ENCODE measurements around the gene CIART.
A peak's percentile ranks its signal among the peaks of the same experiment; 100 is the strongest.
"Not testable (repeated sequence)": the region's sequence is repeated elsewhere in the genome, so short reads cannot be mapped to it uniquely, and the experiment has no call there.

CIART gene, protein sequence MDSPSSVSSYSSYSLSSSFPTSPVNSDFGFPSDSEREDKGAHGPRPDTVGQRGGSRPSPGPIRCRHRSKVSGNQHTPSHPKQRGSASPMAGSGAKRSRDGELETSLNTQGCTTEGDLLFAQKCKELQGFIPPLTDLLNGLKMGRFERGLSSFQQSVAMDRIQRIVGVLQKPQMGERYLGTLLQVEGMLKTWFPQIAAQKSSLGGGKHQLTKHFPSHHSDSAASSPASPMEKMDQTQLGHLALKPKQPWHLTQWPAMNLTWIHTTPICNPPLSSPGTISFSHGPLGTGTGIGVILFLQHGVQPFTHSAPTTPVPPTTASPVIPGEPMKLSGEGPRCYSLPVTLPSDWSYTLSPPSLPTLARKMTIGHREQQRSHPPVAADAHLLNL
- total RNA-seq, result 1.7 to 2.9 reads per million in 2 experiments

DNA sequence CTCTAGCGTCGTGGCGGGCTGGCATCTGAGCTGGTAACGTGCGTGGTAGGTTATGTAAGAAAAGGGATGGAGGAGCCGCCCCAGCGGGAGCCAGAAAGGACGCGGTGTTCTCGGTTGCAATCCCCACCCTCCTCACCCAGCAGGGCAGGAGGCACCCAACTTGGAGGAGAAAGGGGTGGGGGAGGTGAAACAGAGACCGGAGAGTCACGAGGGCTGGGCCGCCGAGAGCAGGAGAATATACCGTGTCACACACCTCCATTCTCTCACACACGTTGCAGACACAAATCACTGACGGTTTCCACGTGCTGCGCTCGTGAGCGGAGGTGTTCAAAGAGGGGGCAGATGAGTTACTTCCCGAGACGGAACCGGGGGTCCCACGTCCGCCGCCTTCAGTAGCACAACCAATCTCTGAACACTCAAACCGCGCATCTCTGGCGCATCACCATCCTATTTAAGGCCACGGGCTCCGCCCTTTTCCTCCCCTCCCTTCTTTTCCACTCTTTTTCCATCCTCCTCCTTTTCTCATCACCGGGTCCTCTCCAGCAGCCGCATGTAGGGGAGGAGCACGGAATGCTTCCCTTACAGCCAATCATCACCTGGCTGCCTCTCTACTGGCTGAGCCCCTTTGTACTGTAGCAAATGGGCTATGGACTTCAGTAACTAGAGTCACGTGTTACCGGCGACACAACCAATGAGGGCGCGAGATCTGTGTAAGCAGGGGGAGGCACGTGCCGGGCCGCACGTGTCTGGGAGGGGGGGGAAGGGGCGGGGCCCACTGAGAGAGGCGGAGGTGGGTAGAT lies at the start of gene CIART:
Gene CIART (plus strand): TSS at position 797 of the 800 bp plus-strand sequence. CDS start 714 bp downstream, outside the sequence.
- DNase-seq (ENCODE audit: low read depth), result peak; percentile 69

DNA sequence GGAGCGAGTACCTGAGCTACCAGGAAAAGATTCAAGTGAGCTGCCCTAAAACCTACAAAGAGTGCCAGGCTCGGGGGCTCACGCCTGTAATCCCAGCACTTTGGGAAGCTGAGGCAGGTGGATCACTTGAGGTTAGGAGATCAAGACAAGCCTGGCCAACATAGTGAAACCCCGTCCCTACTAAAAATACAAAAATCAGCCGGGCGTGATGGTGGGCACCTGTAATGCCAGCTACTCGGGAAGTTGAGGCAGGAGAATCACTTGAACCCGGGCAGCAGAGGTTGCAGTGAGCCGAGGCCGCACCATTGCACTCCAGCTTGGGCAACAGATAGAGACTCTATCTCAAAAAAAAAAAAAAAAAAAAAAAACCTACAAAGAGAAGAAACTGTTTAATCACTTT lies 49.4 kb upstream of the CIART start:
- not testable (repeated sequence) for DNase-seq (ENCODE audit: low read depth)

DNA sequence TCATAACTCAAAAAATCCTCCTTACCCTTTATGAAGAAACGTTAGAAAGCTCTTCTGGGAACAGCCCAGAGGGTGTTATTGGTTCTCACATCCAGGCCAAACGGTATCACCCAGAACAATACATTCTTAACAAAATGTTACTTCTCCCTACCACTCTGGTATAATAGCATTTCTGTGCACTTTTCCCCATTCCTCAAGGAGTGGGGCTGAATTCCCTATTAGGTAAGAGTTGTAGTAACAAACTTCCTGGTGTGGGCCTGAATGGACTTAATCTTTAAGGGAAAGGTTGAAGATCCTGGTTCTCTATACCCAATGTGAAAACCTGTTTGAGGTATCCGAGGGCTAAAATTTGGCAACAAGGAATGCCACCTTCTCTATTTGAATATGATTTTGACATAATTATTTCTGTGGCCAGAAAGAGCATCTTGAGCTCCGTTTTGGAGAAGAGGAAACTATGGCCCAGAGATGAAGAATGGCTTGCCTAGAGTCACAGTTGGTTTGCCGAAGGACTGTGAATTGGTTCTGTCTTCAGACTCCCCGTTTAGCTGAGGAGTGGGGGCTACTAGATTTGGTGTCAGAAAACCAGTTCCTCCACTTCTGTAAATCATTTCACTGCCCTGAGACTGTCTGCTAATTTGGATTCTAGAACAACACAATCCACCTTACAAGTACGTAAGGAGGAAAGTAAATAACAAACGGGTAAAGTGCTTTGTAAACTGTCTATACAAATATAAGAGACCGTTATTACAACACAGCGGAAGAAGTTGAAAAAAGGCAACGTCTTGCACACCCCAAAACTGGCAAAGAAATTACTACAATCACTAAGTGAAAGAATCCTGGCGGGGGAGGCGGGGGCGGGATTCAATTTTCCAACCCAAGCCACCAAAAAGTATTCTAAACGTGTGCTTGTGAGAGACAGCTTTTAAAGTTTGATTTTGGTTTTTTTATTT lies 48.7 kb upstream of the CIART start:
- DNase-seq (ENCODE audit: low read depth), result no peak

DNA sequence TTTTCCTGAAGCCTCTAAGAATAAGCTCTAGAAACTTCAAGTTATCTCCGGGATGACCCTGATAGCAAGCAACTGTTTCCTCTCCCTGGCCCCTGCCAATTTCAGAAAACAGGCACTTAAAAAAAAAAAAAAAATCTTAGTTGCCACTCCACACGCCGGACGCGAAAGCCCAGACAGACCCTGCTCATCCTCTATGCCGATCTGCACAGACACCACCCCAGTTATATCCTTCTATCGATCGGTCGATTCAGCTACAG lies 48.1 kb upstream of the CIART start:
- DNase-seq (ENCODE audit: low read depth), result no peak

DNA sequence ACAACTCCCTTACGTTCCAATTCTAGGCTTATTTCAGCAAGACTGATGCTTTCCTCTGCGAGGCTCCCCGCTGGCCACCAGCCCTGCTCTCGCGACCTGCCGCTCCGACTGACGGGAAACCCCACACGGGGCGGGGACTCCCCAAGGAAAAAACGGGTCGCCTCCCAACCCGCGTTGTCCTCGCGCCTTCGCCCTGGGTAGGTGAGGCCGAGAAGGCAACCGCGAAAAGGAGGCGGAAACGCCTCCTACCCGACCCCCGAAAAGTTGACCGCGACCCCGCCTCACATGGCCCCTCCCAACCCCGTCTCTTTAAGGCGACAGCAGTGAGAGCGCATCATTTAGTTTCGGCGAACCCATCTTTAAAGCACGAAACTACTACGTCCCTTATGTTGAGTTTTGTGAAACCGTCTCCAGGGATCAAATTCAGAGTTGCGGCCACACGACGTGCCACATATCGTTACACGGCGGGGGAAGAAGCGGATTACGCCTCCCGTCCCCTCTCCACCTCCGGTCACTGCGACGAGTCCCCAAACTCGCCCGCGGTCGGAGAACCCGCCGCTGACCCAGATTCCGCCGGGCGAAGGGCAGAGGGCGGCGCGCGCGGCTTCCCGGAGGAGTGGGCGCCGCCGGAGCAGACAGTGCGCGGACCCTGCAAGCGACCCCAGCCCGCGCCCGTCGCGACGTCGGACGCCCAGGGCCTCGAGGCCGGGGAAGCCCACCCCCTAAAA lies 47.6 kb upstream of the CIART start:
- DNase-seq (ENCODE audit: low read depth), result peak; percentile 78

DNA sequence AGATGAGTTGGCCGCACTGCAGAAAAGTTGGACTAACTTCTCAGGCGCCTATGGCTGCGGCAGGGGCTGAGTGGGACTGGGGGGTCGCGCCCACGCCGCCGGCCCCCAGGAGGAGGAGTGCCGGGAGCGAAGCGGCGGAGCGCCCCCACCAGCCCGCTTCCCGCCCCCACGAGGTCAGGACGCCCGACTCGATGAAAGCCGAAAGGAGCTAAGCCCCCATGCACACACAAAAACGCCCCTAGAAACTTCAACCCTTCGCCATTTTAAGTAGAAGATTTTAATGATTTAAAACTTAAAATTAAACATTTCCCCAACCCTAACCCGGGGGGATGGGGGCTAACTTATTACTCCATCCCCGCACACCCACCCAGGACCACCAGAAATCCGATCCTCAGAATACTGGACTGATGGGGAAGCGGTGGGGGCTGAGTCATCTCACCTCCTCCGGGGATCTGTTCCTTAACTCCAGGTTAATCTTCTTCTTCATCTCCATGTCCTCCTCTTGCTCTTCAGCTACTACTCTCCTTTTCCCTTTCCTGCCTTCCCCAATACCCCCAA lies 47.0 kb upstream of the CIART start:
- DNase-seq (ENCODE audit: low read depth), result no peak

DNA sequence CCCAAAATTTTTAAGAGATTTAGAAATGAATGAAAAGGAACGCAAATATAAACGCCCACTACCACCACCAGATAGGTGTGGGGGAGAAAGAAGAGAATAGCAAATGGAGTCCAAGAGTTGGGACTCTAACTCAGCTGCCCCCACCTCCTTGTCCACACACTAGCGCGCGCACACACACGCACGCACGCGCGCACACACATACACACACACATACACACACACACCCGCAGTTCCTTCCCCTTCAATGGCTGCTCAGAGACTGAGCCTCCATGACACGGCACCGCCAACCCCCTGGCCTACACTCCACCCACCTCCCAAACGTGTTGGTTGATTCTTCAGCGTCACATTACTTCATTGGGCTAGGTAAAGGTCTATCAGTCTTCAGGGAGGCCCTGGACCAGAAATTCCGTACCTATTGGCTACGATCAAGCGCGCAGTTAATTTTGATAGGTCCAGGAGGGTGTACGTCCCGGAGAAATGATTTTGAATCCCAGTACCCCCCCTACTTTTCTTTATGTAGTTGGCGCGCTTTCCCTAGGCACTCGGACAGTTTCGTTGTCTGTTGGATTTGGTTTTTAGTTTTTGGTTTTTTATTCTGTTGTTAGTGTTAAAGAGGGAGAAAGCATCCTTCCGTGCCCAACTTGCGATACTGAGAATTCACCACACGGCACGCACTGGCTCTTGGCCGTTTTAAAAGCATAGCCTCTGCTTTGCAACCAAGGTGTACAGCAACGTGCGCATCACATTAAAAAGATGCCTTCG lies 46.3 kb upstream of the CIART start, which contains the start of gene ANP32E:
Gene ANP32E (minus strand): TSS at position 261 of the 762 bp plus-strand sequence. CDS start 326 bp downstream, outside the sequence.
- DNase-seq (ENCODE audit: low read depth), result peak; percentile 91

DNA sequence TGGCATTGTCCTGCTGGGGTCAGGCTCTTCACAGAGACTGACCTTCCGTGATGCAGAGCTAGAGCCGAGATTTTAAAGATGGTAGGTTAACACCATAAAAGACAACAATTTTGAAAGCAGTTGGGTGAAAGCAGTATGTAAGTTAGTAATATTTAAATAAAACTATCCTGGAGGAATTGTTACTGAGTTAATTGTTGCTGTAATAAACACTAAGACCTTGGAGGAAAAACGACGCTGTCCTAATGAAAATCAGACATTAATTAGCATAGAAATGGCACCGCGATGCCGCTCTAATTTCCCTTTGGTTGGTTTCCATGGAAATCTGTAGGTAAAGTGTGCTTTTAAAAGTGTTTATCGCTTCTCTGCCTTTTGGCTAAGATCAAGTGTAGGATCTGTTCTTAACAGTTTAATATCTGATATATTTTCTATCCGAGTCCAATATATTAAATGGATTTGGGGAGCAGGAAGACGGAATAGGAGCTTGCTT lies 45.7 kb upstream of the CIART start:
- DNase-seq (ENCODE audit: low read depth), result no peak

DNA sequence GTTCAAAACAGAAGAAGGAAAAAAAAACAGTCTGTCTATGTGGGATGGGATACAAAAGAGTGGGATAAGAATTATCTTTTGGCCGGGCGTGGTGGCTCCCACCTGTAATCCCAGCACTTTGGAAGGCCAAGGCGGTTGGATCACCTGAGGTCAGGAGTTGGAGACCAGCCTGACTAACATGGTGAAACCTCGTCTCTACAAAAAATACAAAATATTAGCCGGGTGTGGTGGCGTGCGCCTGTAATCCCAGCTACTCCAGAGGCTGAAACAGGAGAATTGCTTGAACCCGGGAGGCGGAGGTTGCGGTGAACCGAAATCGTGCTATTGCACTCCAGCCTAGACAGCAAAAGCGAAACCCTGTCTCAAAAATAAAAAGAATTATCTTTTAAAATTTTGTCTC lies 45.2 kb upstream of the CIART start:
- not testable (repeated sequence) for DNase-seq (ENCODE audit: low read depth)

DNA sequence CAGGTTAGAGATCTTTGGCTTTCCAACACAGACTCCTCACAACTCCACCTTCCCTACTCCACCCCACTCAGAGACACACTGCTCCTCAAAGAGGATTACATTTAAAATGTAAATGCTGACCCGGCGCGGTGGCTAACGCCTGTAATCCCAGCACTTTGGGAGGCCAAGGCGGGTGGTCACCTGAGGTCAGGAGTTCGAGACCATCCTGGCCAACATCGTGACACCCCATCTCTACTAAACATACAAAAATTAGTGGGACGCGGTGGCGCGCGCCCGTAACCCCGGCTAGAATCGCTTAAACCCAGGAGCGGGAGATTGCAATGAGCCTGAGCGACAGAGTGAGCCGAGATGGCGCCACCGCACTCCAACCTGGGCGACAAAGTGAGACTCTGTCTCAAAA lies 44.6 kb upstream of the CIART start:
- DNase-seq (ENCODE audit: low read depth), result no peak

DNA sequence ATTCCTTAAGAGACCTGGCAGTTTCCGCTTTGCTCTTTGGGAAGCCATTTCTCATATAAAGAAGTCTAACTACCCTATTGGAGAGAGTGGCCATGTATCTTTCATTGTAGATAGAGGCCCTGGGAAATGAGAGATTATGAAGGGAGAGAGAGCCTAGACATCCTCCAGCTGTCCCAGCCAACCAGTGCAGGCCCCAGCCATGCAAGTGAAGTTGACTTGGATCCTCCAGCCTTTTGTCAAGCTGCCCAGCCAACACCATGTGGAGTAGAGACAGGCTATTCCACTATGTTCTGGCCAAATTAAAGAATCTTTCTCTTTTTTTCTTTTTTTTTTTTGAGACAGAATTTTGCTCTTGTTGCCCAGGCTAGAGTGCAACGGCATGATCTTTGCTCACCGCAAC lies 39.4 kb upstream of the CIART start:
- DNase-seq (ENCODE audit: low read depth), result no peak

DNA sequence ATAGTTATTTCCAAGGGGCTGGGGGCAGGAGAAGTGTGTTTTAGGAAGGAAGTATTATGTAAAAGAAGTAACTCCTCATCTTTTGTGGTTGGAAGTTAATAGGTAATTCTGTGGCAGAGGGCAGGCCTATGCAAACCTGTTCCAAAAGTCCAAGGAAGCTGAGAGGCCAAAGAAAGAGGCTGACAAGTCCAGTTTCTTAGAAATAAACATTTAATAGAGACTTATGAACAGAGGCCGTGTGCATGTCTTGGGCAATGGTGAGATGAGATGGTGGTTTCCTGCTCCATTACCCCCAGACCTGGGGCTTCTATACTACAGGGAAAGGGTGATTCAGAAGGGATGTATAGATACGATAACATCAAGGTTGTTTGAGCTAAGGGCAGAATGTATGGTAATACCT lies 32.4 kb upstream of the CIART start:
- DNase-seq (ENCODE audit: low read depth), result no peak

DNA sequence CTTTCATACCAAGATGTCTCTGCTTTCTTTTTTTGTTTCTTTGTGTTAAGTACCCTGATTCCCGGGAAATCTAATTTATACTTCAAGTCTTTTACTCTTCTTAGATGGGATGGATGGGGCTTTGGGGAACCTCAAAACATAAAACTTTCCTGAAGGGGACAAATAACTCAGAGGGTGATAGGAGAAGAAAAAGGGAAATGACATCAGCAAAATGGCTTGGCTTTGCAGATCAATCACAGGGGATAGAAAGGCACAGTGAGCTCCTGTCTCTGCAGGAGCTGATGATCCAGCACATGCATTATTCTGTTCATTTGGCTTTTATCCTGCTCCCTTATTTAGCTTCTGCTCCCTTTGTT lies 26.2 kb upstream of the CIART start:
- no peak for DNase-seq (ENCODE audit: low read depth)

DNA sequence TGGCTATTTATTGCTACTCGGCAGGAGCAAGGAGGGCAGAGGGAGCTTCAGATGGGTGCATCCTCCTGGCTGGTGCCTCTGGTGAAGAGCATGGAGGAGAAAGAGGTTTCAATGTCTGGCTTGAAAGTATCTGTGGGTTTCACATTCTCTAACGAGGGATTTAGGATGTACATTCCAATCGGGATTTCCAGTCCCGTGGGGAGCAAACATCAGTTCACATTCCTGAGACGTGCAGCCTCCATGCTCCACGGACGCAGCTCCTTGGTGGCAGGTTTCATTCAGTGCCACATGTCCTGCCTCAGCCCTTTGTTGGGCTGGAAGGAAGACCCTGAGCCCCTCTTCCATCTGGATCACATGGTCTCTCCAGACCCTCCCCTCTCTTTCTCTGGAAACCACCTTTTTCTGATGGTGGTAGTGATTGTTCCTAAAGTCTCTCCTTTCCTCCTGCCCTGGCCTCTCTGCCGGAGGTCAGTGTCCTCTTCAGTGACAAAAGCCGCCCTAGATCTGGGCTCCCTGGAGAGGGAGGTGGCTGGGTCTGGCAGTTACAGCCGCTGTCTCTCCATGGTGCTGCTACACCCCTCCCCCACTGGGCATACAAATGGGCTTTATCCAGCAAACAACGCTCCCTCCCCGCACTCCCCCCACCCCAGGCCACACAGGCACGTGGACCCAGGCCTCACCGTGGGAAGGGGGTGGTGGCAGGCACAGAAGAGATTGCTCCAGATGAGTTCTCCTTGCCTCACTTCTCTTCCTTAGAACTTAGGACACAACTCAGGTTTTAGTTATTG lies 25.6 kb upstream of the CIART start:
- DNase-seq (ENCODE audit: low read depth), result no peak

DNA sequence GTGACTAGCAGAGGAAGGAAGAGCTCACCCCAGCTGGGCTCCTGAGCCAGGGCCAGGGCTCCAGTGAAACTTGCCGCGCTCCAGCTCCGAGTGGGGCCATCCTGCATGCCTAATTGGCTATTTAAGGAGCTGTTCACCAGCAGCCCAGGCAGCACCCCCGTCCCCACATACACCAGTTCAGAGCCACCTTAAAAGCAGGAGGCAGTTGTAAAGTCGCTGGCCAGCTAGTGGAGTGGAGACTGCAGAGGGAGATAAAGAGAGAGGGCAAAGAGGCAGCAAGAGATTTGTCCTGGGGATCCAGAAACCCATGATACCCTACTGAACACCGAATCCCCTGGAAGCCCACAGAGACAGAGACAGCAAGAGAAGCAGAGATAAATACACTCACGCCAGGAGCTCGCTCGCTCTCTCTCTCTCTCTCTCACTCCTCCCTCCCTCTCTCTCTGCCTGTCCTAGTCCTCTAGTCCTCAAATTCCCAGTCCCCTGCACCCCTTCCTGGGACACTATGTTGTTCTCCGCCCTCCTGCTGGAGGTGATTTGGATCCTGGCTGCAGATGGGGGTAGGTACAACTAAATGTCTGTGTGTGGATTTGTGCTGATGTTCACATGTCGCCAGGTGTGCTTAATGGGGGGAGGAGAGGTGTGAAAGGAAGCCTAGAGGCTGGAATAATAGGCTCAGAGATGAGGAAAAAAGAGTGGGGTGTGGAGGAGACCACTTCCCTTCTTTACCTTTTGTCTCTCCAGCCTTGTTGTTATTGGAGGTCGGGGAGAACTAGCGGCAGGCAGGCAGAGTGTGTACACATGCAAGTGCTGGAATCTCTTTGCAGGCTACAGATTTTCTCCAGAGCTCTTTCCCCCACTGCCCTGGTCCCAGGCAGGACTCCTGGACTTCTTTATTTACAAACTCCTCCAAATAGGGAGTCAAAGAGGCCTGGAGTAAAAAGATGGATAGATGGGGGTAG lies 24.4 kb upstream of the CIART start, which contains the start of gene CA14:
Gene CA14 (plus strand): TSS at position 151 of the 962 bp plus-strand sequence. CDS start 355 bp downstream, at position 506.
- no peak for DNase-seq (ENCODE audit: low read depth)

DNA sequence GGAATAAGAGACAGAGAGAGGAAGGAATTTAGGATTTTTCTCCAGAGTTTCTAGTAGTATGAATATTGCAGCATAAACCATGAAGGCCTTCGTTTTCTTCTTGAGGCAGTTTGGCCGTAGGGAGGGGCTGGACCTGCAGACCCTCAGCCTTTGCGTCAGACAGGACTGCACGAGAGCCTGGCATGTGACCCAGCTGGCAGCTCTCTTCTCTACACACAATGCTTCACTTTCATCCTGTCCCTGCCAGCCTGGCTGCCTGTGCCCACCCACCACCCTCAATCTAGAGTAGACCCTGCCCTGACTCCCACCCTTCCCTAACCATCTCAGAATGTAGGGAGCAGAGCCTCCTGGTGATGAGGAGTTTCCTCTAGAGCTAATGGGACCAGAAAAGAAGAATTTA lies 23.1 kb upstream of the CIART start:
- DNase-seq (ENCODE audit: low read depth), result no peak

DNA sequence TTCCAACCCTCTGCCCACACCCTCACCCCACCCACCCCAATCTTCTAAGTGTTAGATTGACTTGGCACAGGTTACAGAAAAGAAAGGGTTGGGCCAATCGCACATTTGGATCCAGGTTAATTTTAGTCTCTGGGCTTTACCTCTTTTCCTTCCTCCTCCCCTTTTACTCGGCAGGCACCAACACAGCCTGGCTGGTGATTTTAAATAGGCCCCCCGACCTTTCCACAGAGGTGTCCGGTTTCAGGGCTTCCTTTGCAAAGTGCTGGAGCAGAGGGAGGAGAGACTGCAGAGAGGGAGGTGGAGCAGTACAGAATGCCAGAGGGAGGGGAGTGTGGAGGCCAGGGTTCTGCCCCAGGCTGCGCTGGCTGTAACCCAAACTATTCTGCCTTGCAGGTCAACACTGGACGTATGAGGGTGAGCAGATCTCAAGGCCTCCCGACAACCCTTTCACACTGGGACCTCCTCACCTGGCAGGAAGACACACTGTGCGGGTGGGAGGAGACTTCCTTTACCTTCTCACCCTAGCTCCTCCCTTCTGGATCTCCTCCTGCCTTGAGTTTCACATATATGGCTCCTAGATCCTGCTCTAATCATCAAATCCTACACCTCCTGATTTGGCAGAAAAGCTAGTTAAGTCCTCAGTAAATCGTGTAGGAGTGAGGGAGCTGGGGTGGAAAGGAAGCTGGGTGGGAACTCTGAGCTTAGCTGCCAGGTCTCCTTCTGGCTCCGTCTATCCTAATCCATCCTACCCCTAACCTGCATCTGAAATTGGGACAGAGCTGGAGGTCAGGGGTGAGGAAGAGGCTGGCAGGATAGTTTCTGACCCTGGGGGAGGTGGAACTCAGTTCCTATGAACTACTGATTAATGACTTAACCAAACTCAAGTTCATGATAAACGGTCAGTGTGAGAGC lies 22.3 kb upstream of the CIART start:
- no peak for DNase-seq (ENCODE audit: low read depth)

All from T follicular helper cell (primary cell).